ENCODE measurements around the gene EPHA3. TPM values are rescaled to one million over a fixed set of nuclear protein-coding genes. Genes with fewer than 3 reads are reported as not detected.

Gene EPHA3
- polyA plus RNA-seq, 1 donor from 2014 or later = 33.0 TPM

GRCh38 chr3:89101251-89101650, 6.2 kb upstream of the EPHA3 start:
- no peaks in the 10 kb centered on the region for H3K9me3 ChIP-seq (ENCODE audit: low read length)
- no peak overlapping the region for H3K4me3 ChIP-seq (ENCODE audit: low read length)
- no peak overlapping the region for H3K27ac ChIP-seq (ENCODE audit: low read length)
- no peak overlapping the region for H3K9ac ChIP-seq (ENCODE audit: low read length)
- no peaks in the 10 kb centered on the region for H3K9me2 ChIP-seq (ENCODE audit: insufficient read depth, low read length)
- H3K27me3 ChIP-seq (ENCODE audit: insufficient read depth, low read depth, low read length) = no peaks in the 10 kb centered on the region
- no peaks in the 10 kb centered on the region for H3K36me3 ChIP-seq (ENCODE audit: insufficient read depth, low read length)
- H3F3A ChIP-seq (ENCODE audit: insufficient read depth, low read length, poor library complexity, severe bottlenecking) = no peaks in the 10 kb centered on the region
- no peaks in the 10 kb centered on the region for H4K20me1 ChIP-seq (ENCODE audit: insufficient read depth)
- H2AFZ ChIP-seq (ENCODE audit: low read depth, low read length) = no peak overlapping the region
- TF ChIP-seq EZH2 (IDR thresholded peaks at IDR 0.05; ENCODE audit: borderline replicate concordance, insufficient read depth, low read length, poor library complexity, severe bottlenecking) = no peak
- TF ChIP-seq TAF1 (IDR thresholded peaks at IDR 0.05; ENCODE audit: low read depth) = no peak
- no peak for TF ChIP-seq MXI1 (conservative IDR thresholded peaks at IDR 0.05; ENCODE audit: poor library complexity, severe bottlenecking)
- TF ChIP-seq, protein P1, sequence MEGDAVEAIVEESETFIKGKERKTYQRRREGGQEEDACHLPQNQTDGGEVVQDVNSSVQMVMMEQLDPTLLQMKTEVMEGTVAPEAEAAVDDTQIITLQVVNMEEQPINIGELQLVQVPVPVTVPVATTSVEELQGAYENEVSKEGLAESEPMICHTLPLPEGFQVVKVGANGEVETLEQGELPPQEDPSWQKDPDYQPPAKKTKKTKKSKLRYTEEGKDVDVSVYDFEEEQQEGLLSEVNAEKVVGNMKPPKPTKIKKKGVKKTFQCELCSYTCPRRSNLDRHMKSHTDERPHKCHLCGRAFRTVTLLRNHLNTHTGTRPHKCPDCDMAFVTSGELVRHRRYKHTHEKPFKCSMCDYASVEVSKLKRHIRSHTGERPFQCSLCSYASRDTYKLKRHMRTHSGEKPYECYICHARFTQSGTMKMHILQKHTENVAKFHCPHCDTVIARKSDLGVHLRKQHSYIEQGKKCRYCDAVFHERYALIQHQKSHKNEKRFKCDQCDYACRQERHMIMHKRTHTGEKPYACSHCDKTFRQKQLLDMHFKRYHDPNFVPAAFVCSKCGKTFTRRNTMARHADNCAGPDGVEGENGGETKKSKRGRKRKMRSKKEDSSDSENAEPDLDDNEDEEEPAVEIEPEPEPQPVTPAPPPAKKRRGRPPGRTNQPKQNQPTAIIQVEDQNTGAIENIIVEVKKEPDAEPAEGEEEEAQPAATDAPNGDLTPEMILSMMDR (IDR thresholded peaks at IDR 0.05; ENCODE audit: poor library complexity, severe bottlenecking) = no peak
- H3K4me2 ChIP-seq (ENCODE audit: low read length) = no peak overlapping the region
- no peaks in the 10 kb centered on the region for H3K79me2 ChIP-seq (replicated peaks; ENCODE audit: insufficient read depth, low read length)

DNA sequence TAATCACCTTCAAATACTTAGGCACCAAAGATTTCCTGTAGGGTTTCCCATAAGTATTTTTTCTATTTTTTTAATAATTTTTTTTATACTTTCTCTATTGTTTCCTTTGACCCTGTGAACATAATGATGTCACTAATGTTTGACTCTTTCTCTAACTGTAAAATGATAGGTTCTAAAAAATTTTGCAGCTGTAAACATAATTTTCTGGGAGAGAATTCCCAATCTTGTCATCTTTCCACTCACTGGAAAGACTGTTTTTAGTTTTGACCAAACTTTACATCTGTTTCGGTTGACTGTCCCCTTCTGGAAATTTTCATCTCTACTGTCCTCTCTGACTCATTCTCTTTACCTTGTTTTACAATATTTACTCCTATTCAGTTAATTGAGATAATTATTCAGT, 5.5 kb upstream of the EPHA3 start:
- TF ChIP-seq POLR2AphosphoS5 (IDR thresholded peaks at IDR 0.05) (no peak), EZH2 (IDR thresholded peaks at IDR 0.05; ENCODE audit: borderline replicate concordance, insufficient read depth, low read length, poor library complexity, severe bottlenecking) (no peak), MXI1 (conservative IDR thresholded peaks at IDR 0.05; ENCODE audit: poor library complexity, severe bottlenecking) (no peak), TAF1 (IDR thresholded peaks at IDR 0.05; ENCODE audit: low read depth) (no peak), RAD21 (conservative IDR thresholded peaks at IDR 0.05) (no peak), EP300 (conservative IDR thresholded peaks at IDR 0.05; ENCODE audit: poor library complexity, severe bottlenecking) (no peak), SMC3 (conservative IDR thresholded peaks at IDR 0.05; ENCODE audit: poor library complexity) (no peak)
- TF ChIP-seq, protein P1 (IDR thresholded peaks at IDR 0.05; ENCODE audit: poor library complexity, severe bottlenecking) = no peak
- TF ChIP-seq, protein P2, sequence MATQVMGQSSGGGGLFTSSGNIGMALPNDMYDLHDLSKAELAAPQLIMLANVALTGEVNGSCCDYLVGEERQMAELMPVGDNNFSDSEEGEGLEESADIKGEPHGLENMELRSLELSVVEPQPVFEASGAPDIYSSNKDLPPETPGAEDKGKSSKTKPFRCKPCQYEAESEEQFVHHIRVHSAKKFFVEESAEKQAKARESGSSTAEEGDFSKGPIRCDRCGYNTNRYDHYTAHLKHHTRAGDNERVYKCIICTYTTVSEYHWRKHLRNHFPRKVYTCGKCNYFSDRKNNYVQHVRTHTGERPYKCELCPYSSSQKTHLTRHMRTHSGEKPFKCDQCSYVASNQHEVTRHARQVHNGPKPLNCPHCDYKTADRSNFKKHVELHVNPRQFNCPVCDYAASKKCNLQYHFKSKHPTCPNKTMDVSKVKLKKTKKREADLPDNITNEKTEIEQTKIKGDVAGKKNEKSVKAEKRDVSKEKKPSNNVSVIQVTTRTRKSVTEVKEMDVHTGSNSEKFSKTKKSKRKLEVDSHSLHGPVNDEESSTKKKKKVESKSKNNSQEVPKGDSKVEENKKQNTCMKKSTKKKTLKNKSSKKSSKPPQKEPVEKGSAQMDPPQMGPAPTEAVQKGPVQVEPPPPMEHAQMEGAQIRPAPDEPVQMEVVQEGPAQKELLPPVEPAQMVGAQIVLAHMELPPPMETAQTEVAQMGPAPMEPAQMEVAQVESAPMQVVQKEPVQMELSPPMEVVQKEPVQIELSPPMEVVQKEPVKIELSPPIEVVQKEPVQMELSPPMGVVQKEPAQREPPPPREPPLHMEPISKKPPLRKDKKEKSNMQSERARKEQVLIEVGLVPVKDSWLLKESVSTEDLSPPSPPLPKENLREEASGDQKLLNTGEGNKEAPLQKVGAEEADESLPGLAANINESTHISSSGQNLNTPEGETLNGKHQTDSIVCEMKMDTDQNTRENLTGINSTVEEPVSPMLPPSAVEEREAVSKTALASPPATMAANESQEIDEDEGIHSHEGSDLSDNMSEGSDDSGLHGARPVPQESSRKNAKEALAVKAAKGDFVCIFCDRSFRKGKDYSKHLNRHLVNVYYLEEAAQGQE (IDR thresholded peaks at IDR 0.05; ENCODE audit: borderline replicate concordance) = no peak
- Histone ChIP-seq H3K4me3 (ENCODE audit: low read length) (no peak overlapping the region), H3K36me3 (ENCODE audit: insufficient read depth, low read length) (no peaks in the 10 kb centered on the region), H3K4me2 (ENCODE audit: low read length) (no peak overlapping the region), H3K27me3 (ENCODE audit: insufficient read depth, low read depth, low read length) (no peaks in the 10 kb centered on the region), H3K9ac (ENCODE audit: low read length) (no peak overlapping the region), H3K9me2 (ENCODE audit: insufficient read depth, low read length) (no peaks in the 10 kb centered on the region), H3K9me3 (ENCODE audit: low read length) (no peaks in the 10 kb centered on the region), H3F3A (ENCODE audit: insufficient read depth, low read length, poor library complexity, severe bottlenecking) (no peaks in the 10 kb centered on the region), H3K27ac (ENCODE audit: low read length) (no peak overlapping the region), H2AFZ (ENCODE audit: low read depth, low read length) (no peak overlapping the region), H4K20me1 (ENCODE audit: insufficient read depth) (no peaks in the 10 kb centered on the region), H3K79me2 (replicated peaks; ENCODE audit: insufficient read depth, low read length) (no peaks in the 10 kb centered on the region)
